Neural crest cell (in vitro differentiated cells): Measurements from ENCODE around the gene ZDHHC14. TPM values are rescaled to one million over a fixed set of nuclear protein-coding genes. Genes with fewer than 3 reads are reported as not detected.
"Not testable (repeated sequence)": the region's sequence is repeated elsewhere in the genome, so short reads cannot be mapped to it uniquely, and the experiment has no call there.

Experiments used
- DNase-seq: peaks from one replicate; pipeline ENCODE4 v3.0.0; 2021; ENCODE audit warnings: low read depth, mixed read lengths, low spot score
- H3K27ac Mint-ChIP-seq: one replicate; pipeline ENCODE4 v1.8.0; 2021; ENCODE audit warnings: mild to moderate bottlenecking, mixed read lengths; ENCODE audit not compliant: unreplicated experiment
- H3K27me3 Mint-ChIP-seq: 2 replicates; pipeline ENCODE4 v1.8.0; 2021; ENCODE audit warnings: low read depth, mild to moderate bottlenecking, mixed read lengths
- H3K36me3 Mint-ChIP-seq: 2 replicates; pipeline ENCODE4 v1.8.0; 2021; ENCODE audit warnings: low read depth, mild to moderate bottlenecking, mixed read lengths
- H3K4me1 Mint-ChIP-seq: 2 replicates; pipeline ENCODE4 v1.8.0; 2021; ENCODE audit warnings: mixed read lengths
- H3K4me3 Mint-ChIP-seq: one replicate; pipeline ENCODE4 v1.8.0; 2021; ENCODE audit warnings: mild to moderate bottlenecking, mixed read lengths
- H3K9me3 Mint-ChIP-seq: 2 replicates; pipeline ENCODE4 v1.8.0; 2021; ENCODE audit warnings: mixed read lengths
- CTCF ChIP-seq: fragments of 200-600 bp; sonication (generic); conservative IDR thresholded peaks from 2 replicates; pipeline ENCODE4 v1.5.0; 2021; ENCODE audit warnings: antibody characterized with exemption, mild to moderate bottlenecking
- total RNA-seq: library from RNA; stranded (reverse); gene quantifications from 2 replicates; pipeline ENCODE4 v1.2.1, GENCODE V29; 2021

The ZDHHC14 gene
- total RNA-seq, 1 donor from 2014 or later: 5.3 TPM

- peaks cover 13% of the 10 kb centered on the region for H3K4me1 Mint-ChIP-seq
- peaks cover 11% of the 10 kb centered on the region for H3K36me3 Mint-ChIP-seq
- H3K4me3 Mint-ChIP-seq: no peak overlapping the region
- H3K27ac Mint-ChIP-seq: no peak overlapping the region
- no peak for TF ChIP-seq CTCF
- no peak for DNase-seq
- peaks cover 30% of the 10 kb centered on the region for H3K27me3 Mint-ChIP-seq
- H3K9me3 Mint-ChIP-seq: peaks cover 14% of the 10 kb centered on the region
These were observed 5.5 kb downstream of the ZDHHC14 start for GRCh38 chr6:157386454-157386853.

- no peak for TF ChIP-seq CTCF
- Mint-ChIP-seq H3K4me1 (no peaks in the 10 kb centered on the region), H3K9me3 (peaks cover 18% of the 10 kb centered on the region), H3K27ac (no peak overlapping the region), H3K27me3 (peaks cover 9% of the 10 kb centered on the region), H3K36me3 (peaks cover 16% of the 10 kb centered on the region), H3K4me3 (no peak overlapping the region)
- DNase-seq: no peak
These were observed 7.9 kb downstream of the ZDHHC14 start for GRCh38 chr6:157388924-157389323.

GRCh38 chr6:157390273-157391060, 9.5 kb downstream of the ZDHHC14 start:
- H3K36me3 Mint-ChIP-seq: peaks cover 18% of the 10 kb centered on the region
- H3K9me3 Mint-ChIP-seq: peaks cover 18% of the 10 kb centered on the region

GRCh38 chr6:157392927-157393668, 12.1 kb downstream of the ZDHHC14 start:
- no peak for DNase-seq
- no peak for TF ChIP-seq CTCF
- Mint-ChIP-seq H3K36me3 (peaks cover 18% of the 10 kb centered on the region), H3K9me3 (peaks cover 18% of the 10 kb centered on the region), H3K4me1 (no peaks in the 10 kb centered on the region), H3K27me3 (no peaks in the 10 kb centered on the region), H3K4me3 (no peak overlapping the region), H3K27ac (no peak overlapping the region)

More at GRCh38 chr6:157390273-157391060, 9.5 kb downstream of the ZDHHC14 start:
- no peak overlapping the region for H3K4me3 Mint-ChIP-seq
- peaks cover under 1% of the 10 kb centered on the region for H3K27me3 Mint-ChIP-seq
- TF ChIP-seq CTCF: no peak
- H3K27ac Mint-ChIP-seq: no peak overlapping the region
- H3K4me1 Mint-ChIP-seq: no peaks in the 10 kb centered on the region
- DNase-seq: no peak

GRCh38 chr6:157393669-157394327, 12.8 kb downstream of the ZDHHC14 start:
- H3K27ac Mint-ChIP-seq: no peak overlapping the region
- DNase-seq: no peak
- TF ChIP-seq CTCF: no peak

GRCh38 chr6:157395199-157395598, 14.2 kb downstream of the ZDHHC14 start:
- DNase-seq: not testable (repeated sequence)

More at GRCh38 chr6:157393669-157394327, 12.8 kb downstream of the ZDHHC14 start:
- Mint-ChIP-seq H3K27me3 (no peaks in the 10 kb centered on the region), H3K4me3 (no peak overlapping the region), H3K4me1 (no peaks in the 10 kb centered on the region), H3K36me3 (peaks cover 18% of the 10 kb centered on the region), H3K9me3 (peaks cover 15% of the 10 kb centered on the region)

More at GRCh38 chr6:157395199-157395598, 14.2 kb downstream of the ZDHHC14 start:
- not testable (repeated sequence) for H3K9me3 Mint-ChIP-seq, H3K4me3 Mint-ChIP-seq, H3K27me3 Mint-ChIP-seq, H3K4me1 Mint-ChIP-seq, H3K27ac Mint-ChIP-seq
- H3K36me3 Mint-ChIP-seq: peaks cover 11% of the 10 kb centered on the region
